Ascending aorta (tissue), 2 donors: ENCODE measurements around the gene FOSB. TPM values are rescaled to one million over a fixed set of nuclear protein-coding genes. Genes with fewer than 3 reads are reported as not detected.

Experiments used
- DNase-seq, 2 donors: peaks; one replicate each; pipeline ENCODE4 v3.0.0-alpha.2; 2019; ENCODE audit warnings: low spot score in 2 of 2
- H3K27ac ChIP-seq, 2 donors: fragments of 200-600 bp; sonication (generic); one replicate each; pipeline ENCODE4 v1.5.1; 2016 to 2017; ENCODE audit warnings: mild to moderate bottlenecking in 1 of 2
- H3K27me3 ChIP-seq: fragments of 200-600 bp; sonication (generic); one replicate; pipeline ENCODE4 v1.5.1; 2017
- H3K36me3 ChIP-seq, 2 donors: fragments of 200-600 bp; sonication (generic); one replicate each; pipeline ENCODE4 v1.5.1; 2016
- H3K4me1 ChIP-seq, 2 donors: fragments of 200-600 bp; sonication (generic); one replicate each; pipeline ENCODE4 v1.5.1; 2016 to 2017; ENCODE audit warnings: mild to moderate bottlenecking in 1 of 2
- H3K4me3 ChIP-seq, 2 donors: fragments of 200-600 bp; sonication (generic); one replicate each; pipeline ENCODE4 v1.5.1; 2016 to 2017; ENCODE audit warnings: mild to moderate bottlenecking in 1 of 2
- H3K9me3 ChIP-seq, 2 donors: fragments of 200-600 bp; sonication (generic); one replicate each; pipeline ENCODE4 v1.5.1; 2016
- intact Hi-C: fragments of 100-400 bp; cut with DNase I; formaldehyde crosslinking; loops from one replicate; pipeline ENCODE4 v1.15.1; 2023
- total RNA-seq: library from RNA; depleted of rRNA; stranded (reverse); fragments of >200 nt; gene quantifications from one replicate; pipeline ENCODE4 v1.1.0, GENCODE V29; 2016
- TF ChIP-seq, protein P1 (sequence below), 3 experiments: fragments of 200-600 bp in 2 of 3; fragments of 450-650 bp in 1 of 3; sonication (generic) in 2 of 3; IDR thresholded peaks; one replicate each; pipeline ENCODE4 v1.5.1; 2016 to 2019; ENCODE audit warnings: antibody characterized with exemption in 3 of 3, mild to moderate bottlenecking in 1 of 3, moderate library complexity in 1 of 3

The FOSB gene
- total RNA-seq, 1 donor from 2014 or later = 511 TPM

DNA sequence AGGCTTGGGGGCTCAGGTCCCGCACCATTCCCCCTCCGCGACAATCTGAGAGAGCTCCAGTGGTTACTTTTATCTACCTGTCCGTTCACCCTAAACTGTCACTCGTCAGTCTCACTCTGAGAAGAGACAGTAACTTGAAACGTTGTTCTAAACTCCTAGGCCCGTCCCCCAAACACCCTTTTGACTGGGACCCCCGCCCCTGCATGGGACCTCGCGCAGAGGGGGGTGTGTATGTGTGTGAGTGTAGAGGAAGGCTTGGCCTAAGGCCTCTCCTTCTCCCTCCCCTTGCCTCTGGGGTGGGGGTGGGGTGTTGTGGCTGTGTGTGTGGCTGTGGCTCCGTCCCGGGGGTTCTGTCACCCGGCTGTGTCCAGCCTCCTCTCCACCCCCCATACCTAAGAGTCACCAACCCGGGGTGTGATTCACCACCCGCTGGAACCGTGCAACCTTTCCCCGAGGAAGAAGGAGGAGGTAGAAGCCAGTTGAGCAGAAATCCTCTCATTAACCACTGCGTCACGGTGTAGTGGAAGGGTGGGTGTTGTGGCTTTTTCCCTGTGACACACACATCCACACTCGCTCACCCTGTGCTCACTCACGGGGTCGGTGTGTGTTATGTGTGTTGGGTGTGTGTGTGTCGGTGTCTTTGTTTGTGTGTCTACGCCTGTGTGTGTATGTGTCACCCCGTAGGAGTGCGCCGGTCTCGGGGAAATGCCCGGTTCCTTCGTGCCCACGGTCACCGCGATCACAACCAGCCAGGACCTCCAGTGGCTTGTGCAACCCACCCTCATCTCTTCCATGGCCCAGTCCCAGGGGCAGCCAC lies 2.4 kb downstream of the FOSB start:
- H3K4me1 ChIP-seq = peaks cover 6 to 16% of the 10 kb centered on the region in 2 donors
- H3K27ac ChIP-seq = peak overlapping the region; percentile 93 to 94
- peak; percentile 39 to 72 for DNase-seq
- H3K27me3 ChIP-seq = no peaks in the 10 kb centered on the region
- no peaks in the 10 kb centered on the region for H3K36me3 ChIP-seq
- intact Hi-C loops = loop anchor here (1.0 to 2.0 kb wide), 3 partner anchors 19 to 41 kb away; no protein-coding TSS in a partner anchor
- TF ChIP-seq, protein P1, sequence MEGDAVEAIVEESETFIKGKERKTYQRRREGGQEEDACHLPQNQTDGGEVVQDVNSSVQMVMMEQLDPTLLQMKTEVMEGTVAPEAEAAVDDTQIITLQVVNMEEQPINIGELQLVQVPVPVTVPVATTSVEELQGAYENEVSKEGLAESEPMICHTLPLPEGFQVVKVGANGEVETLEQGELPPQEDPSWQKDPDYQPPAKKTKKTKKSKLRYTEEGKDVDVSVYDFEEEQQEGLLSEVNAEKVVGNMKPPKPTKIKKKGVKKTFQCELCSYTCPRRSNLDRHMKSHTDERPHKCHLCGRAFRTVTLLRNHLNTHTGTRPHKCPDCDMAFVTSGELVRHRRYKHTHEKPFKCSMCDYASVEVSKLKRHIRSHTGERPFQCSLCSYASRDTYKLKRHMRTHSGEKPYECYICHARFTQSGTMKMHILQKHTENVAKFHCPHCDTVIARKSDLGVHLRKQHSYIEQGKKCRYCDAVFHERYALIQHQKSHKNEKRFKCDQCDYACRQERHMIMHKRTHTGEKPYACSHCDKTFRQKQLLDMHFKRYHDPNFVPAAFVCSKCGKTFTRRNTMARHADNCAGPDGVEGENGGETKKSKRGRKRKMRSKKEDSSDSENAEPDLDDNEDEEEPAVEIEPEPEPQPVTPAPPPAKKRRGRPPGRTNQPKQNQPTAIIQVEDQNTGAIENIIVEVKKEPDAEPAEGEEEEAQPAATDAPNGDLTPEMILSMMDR (IDR thresholded peaks at IDR 0.05) = no peak
- peak overlapping the region; percentile 62 to 77 for H3K4me3 ChIP-seq
- H3K9me3 ChIP-seq = no peaks in the 10 kb centered on the region

DNA sequence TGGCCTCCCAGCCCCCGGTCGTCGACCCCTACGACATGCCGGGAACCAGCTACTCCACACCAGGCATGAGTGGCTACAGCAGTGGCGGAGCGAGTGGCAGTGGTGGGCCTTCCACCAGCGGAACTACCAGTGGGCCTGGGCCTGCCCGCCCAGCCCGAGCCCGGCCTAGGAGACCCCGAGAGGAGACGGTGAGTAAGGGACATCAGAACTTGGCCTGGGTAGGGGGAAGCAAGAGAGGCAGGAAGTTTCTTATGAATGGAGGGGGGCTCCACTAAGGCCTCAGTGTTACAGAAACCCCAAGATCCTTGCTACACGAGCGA lies 2.9 kb downstream of the FOSB start:
- Histone ChIP-seq H3K9me3 (no peaks in the 10 kb centered on the region), H3K4me3 (peak overlapping the region in 1 of 2 donors; percentile 77), H3K4me1 (peaks cover 6 to 16% of the 10 kb centered on the region in 2 donors), H3K27me3 (no peaks in the 10 kb centered on the region), H3K36me3 (no peaks in the 10 kb centered on the region), H3K27ac (no peak overlapping the region)
- TF ChIP-seq, protein P1 (IDR thresholded peaks at IDR 0.05) = no peak
- DNase-seq = no peak
- intact Hi-C loops = no loop called here

DNA sequence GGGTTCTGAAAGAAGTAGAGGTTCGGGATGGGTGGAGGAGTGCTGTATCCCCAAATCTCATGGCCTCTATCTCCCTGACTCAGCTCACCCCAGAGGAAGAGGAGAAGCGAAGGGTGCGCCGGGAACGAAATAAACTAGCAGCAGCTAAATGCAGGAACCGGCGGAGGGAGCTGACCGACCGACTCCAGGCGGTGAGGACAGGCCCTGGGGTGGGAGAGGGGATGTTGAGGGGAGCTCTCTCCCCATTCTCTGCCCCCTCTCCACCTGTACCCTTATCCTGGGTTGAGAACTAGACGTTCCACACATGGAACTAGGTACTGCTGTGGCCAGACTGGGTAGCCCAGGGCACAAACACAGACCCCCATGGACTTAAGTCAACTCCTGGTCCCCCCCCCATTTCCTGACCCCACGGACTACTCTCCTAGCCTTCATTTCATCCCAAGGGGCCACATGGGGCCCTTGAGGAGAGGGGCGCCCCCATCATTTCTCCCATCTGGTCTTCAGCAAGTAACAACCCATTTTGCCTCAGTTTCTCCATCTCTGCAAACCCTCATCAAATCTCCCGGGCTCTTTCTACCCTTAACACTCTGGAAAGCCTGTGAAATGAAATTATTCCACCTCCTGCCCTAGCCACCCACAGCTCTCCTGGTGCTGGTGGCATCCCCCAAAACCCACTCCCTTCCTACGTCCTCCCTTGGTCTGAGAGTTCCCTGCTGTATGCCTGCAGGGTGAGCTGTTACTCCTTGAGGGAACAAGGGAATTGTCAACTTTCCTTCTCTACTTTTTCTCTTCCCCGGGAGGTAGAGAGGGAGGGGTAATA lies 3.5 kb downstream of the FOSB start:
- Histone ChIP-seq H3K4me1 (peaks cover 6 to 16% of the 10 kb centered on the region in 2 donors), H3K4me3 (no peak overlapping the region), H3K36me3 (no peaks in the 10 kb centered on the region), H3K9me3 (no peaks in the 10 kb centered on the region), H3K27ac (no peak overlapping the region), H3K27me3 (no peaks in the 10 kb centered on the region)
- peak in 1 of 2 donors; percentile 71 for DNase-seq
- intact Hi-C loops = no loop called here
- TF ChIP-seq, protein P1 (IDR thresholded peaks at IDR 0.05) = no peak

GRCh38 chr19:45471931-45472562 lies 4.3 kb downstream of the FOSB start:
- Histone ChIP-seq H3K27me3 (no peaks in the 10 kb centered on the region), H3K27ac (no peak overlapping the region), H3K9me3 (no peaks in the 10 kb centered on the region), H3K4me3 (no peak overlapping the region), H3K4me1 (peaks cover 6 to 16% of the 10 kb centered on the region in 2 donors), H3K36me3 (no peaks in the 10 kb centered on the region)
- intact Hi-C loops = no loop called here
- peak in 1 of 2 donors; percentile 56 for DNase-seq
- TF ChIP-seq, protein P1 (IDR thresholded peaks at IDR 0.05) = no peak

GRCh38 chr19:45472563-45473366 lies 5.0 kb downstream of the FOSB start:
- H3K27ac ChIP-seq = no peak overlapping the region
- H3K36me3 ChIP-seq = no peaks in the 10 kb centered on the region
- H3K27me3 ChIP-seq = no peaks in the 10 kb centered on the region
- DNase-seq = peak in 1 of 2 donors; percentile 76
- peaks cover 3 to 18% of the 10 kb centered on the region in 2 donors for H3K4me1 ChIP-seq
- no peak overlapping the region for H3K4me3 ChIP-seq
- H3K9me3 ChIP-seq = no peaks in the 10 kb centered on the region
- intact Hi-C loops = no loop called here
- TF ChIP-seq, protein P1 (IDR thresholded peaks at IDR 0.05) = no peak
